ENCODE measurements around the gene MIB2.
A peak's percentile ranks its signal among the peaks of the same experiment; 100 is the strongest.

MIB2 gene

DNA sequence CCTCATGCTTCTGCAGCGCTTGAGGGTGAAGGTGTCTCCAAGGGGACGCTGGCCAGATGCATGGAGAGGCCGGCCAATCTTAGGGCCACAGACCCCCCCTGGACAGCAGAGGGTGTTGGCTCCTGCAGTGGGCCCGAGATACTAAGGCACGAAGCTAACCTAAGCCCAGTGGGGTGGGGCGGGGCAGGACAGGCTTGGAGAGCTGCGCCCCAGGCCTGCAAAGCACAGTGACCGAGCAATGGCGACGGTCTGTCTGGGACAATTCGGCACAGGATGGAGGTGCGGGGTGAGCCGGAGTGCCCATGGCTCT, 16.6 kb upstream of the MIB2 start:
- no peak for DNase-seq

DNA sequence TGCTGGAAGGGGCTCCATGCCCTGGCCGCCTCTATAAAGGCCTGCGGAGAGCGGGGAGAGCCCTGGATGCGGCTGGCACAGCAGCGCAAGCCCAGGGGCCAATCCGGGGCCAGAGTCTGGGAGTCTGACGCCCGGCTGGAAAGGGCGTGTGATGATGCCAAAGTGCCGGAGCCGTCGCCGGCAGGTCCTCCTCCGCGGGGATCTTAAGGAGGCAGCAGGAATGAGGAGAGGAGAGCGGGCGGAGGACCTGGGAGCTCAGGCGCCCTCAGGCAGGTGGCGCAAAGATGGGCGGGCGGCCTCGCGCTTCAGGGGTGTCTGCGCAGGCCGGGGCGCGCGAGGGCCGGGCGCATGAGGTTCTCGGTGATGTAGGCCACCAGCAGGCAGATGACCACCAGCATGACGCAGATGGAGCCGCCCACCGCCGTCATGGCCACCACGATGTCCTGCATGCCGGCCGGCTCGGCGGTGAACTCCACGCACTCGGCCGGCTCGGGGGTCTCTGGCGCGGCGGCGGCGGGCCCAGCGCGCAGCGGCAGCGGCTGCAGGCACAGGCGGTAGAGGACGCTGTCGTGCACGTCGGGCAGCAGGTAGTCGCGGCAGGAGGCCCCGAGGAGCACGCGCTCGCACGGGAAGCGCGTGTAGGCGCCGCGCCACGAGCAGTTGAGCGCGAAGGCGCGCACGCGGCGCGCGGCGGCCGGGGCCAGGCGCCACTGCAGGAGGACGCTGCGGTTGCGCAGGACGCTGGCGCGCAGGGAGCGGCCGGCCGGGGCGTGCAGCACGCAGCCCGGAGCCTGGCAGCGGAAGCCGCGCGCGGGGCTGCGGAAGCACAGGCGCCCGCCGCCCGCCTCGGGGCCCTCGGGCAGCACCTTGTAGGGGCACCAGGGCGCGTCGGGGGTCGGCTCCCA, 16.0 kb upstream of the MIB2 start:
- DNase-seq, result peak; percentile 46

DNA sequence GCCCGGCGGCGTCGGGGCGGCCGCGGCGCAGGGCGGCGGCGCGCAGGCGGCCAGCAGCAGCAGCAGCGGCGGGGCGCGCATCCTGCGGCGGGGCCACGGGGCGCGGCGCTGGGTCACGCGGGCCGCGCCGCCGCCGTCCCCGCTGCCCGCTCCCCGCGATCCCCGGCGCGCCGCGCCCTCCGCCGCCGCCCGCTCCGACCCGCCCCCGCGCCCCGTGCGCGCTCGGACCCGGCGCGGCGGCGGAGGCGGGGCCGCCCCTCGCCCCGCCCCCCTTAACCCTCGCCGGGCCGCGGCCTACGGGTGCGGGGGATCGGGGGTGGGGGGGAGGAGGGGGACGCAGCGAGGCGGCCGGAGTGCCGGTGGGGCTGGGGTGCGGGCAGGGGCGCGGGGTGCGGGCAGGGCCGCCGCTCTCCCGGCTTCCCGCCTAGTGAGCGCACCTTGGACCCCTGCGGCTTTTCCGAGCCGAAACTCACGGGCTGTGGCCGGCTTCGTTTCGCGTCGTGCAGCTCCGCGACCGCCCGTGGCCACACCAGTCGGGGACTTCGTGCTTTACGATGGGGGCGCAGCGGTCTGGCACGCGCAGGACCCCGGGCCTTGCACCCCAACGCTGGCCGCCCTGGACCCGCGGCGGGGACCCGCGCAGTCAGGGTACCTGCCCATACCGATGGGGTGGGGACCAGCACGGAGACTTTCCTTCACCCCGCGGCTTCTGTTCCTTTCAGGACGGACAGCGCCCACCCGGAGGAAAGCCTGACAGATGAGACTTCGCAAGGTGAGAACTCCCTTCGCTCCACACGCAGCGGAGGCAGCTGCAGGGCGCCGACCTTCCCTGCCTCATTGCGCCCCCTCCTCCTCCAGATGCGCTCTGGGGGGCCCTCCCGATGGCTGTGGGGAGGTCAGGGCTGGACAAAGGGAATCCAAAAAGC, 15.1 kb upstream of the MIB2 start, which contains the start of gene FNDC10:
Gene FNDC10, minus strand, starts transcription at position 201 of the 926 bp plus-strand sequence. Its CDS starts 120 bp downstream, at position 81.
- DNase-seq, result no peak

DNA sequence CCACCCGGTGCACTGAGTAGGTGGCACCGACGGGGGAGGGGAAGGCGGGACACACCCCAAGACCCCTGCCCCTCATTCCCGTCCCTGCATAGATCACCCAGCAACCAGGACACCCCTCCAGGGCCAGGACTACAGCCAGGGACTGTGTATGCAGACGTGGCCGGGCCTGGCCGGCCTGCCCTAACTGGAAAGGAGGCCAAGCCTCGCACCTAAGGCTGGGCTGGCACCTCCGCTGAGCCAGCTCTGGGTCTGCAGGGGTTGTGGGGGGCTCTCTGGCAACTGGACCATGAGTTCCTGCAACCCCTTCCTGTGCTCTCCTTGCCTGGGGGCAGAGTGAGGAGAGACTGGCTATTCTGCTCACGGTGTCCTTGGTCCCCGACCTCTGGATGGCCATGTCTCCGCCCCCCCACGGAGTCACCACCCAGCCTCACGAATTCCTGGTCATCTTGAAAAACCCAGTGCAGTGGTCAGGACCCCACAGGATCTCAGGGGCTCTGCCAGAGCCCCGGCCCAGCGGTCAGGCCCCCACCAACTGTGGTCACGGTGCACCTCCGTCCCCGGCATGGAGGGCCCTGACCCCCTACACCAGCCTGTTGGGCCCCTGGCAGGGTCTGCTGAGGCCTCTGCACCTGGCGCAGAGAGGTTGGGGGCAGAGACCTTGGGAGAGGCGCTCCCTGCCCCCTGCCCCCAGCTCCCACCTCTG, 14.3 kb upstream of the MIB2 start:
- no peak for DNase-seq

DNA sequence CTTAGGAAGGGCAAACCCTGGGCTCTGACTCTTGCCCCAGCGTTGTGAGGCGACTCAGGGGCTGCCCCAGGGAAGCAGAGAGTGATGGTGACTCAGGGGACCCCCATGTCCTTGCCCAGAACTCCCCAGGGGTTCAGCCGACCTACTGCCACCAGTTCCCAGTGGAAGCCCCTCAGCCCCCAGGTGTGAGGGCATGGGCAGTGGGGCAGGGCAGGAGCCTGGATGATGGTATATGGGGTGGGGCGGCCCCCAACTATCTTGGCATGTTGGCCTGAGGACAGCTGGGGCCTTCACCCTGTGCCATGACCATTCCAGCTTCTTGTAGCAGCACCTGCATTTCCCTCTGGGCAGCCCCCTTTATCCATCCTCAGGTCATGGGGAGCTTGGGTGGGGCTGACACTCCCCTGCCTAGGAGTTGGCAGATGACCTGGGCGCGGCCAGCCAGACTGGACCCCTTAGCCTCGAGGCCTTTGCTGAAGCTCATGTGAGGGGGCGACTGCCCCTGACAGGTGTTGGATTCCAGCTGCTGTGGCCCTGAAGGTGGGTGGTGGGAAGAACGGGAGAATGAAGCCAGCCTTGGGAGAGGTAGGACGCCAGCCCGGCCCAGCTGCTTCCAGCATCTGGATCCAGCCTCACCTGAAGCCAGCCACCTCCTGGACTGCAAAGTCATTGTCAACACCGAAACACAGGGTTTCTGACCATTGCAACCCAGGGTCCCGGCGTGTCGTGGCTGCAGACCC, 13.6 kb upstream of the MIB2 start:
- no peak for DNase-seq

DNA sequence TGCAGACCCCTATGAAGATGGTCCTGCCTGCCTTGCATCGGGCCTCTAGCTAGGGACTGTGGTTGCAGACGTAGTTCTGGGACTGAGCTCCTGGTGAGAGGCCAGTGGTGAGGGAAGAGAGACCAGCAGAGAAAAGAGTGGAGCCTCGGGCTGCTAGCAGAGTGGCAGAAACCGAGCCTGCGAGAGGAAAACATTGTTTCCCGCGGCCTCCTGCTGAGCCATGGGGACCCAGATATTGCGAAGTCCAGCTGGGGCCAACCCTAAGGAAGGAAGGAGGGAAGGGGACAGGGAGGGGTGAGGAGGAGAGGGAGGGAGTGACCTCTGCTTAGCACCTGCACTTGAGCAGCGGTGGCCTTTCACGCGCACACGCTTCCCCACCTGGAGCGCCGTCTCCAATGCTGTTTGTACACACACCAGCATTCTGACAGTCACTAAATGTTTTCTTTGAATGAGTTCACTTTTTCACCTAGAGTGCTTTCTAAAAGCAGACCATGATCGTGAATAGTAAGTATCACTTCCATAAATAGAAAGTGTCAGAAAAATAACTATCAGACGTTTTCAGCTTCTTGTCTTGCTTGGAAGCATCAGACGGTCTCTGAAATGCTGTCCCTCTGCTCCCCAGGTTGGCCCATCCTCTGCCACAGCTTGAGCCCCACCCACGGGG, 12.9 kb upstream of the MIB2 start:
- no peak for DNase-seq

DNA sequence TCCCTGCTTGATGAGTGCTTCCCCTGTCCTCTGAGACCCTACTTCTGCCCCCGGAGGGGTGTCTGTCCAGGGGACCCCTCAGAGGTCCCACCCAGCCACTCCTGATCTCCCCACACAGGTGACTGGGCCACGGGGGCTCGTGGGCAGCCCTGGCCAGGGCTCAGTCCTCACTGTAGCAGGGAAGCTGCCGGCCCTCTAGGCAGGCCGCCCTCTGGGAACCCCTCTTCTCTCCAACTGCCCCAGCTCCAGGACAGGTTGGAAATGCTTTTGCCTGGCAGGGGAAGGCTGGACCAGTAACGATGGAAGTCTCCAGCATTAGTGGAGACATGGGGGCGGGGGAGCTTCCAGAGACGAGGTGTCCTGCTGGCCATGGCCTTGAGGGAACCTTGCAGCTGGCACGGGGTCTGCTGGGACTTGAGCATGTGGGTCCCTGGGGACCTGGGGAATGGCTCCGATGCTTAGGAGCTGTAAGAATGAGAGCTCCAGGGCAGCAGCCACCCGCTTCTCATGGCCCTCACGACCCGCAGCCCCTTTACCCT, 12.3 kb upstream of the MIB2 start:
- DNase-seq, result no peak

DNA sequence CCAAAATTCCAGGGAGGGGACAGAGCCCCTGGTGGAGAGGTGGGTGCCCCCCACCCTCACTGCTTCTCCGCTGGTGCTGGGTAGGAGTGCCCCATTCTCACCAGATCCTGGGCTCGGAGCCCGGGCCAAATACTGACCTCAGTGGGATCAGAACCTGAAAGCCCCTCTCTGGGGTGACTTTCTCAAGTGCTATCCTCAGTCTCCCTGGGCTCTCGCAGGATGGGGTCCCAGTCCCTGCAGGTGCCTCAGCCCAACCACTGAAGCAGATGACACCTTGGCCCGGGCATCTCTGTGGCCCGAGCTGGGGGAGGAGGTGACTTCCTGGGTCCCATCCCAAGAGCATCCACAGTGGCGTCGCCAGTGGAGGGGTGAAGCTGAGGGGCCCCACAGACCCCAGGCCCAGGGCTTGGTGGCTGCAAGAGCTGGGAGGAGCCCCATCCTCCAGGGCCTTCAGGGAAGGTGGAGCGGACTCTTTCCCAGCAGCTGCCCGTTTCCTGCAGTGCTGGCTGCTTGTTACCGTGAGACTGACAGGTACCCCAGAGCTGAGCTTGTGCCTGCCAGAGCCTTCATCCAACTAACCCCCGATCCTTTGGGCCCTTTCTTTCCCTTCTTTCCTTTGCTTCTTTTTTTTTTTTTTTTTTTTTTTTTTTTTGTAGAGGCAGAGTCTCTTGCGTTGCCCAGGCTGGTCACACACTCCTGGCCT, 11.5 kb upstream of the MIB2 start:
- no peak for DNase-seq

DNA sequence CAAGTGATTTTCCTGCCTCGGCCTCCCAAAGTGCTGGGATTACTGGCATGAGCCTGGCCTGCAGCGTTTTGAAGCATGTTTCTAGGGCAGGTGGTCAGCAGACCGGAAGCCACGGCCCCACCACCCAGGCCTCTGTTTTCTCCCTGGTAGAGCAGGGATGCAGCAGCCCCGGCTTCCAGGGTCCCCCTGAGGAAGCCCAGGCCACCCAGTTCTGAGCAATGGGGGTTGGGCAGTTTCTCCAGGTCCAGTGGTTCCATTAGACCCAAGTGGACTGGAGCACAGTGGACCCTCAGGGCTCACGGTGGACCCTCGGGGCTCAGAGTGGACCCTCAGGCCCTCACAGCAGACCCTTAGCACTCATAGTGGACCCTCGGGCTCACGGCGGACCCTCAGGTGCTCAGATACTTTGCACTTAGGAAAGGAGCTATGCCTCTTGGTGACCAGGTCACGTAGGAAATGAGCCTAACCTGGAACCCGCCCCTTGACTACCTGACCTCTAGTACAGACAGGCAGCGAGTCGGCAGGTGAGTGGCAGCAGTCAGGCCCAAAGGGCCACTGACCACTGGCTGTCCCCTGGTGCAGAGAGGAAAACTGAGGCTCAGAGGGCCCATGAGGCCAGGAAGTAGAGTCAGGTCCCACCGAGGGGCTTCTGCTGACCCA, 10.8 kb upstream of the MIB2 start:
- DNase-seq, result no peak

DNA sequence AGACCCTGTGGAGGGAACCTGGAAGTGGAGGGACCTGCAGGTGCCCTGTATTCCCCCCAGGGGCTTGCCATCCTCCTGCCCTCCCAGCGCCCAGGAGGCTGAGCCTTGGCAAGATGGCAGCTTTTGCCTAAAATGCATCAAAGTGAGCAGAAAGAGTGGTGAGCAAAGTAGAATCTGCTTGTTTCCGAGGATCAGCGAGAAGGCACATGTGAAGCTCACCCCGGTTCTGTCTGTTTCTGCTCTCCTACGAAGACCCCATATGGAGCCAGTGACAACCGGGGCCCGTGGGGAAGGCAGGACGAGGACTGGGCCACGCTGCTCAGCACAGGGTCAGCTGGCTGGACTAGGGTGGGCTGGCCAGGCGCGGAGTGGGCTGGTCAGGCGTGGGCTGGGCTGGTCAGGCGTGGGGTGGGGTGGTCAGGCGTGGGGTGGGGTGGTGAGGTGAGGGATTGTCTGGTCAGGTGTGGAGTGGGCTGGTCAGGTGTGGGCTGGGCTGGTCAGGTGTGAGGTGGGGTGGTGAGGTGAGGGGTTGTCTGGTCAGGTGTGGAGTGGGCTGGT, 10.2 kb upstream of the MIB2 start:
- no peak for DNase-seq

DNA sequence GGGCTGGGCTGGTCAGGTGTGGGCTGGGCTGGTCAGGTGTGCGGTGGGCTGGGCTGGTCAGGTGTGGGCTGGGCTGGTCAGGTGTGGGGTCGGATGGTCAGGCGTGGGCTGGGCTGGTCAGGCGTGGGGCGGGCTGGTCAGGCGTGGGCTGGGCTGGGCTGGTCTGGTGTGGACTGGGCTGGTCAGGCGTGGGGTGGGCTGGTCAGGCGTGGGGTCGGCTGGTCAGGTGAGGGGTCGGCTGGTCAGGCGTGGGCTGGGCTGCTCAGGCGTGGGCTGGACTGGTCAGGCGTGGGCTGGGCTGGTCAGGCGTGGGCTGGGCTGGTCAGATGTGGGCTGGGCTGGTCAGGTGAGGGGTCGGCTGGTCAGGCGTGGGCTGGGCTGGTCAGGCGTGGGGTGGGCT, 9.6 kb upstream of the MIB2 start:
- no peak for DNase-seq

DNA sequence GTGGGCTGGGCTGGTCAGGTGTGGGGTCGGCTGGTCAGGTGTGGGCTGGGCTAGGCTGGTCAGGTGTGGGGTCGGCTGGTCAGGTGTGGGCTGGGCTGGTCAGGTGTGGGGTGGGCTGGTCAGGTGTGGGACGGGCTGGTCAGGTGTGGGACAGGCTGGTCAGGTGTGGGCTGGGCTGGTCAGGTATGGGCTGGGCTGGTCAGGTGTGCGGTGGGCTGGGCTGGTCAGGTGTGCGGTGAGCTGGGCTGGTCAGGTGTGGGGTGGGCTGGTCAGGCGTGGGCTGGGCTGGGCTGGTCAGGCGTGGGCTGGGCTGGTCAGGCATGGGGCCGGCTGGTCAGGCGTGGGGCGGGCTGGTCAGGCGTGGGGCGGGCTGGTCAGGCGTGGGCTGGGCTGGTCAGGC, 9.1 kb upstream of the MIB2 start:
- DNase-seq, result no peak

DNA sequence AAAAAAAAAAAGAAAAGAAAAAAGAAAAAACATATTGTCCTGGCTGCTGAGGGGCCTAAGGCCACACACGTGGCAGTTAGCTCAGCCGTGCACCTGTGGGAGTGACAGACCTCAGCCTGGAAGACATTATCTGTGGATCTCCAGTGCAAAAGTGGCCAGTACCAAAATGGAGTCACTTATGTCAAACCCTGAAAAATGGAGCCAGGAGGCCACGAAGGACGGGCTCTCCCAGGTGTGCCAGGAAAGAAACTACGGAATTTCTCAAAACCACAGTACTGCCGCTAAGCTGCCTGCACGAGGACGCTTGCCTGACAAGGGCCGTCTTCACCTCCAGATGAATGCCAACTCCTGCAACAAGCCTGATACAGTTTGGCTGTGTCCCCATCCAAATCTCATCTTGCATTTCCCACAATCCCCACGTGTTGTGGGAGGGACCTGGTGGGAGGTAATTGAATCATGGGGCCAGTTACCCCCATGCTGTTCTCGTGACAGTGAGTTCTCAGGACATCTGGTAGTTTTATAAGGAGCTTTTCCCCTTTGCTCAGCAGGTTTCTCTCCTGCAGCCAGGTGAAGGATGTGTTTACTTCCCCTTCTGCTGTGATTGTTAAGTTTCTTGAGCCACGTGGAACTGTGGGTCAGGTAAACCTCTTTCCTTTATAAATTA, 5.3 kb upstream of the MIB2 start:
- DNase-seq, result no peak

DNA sequence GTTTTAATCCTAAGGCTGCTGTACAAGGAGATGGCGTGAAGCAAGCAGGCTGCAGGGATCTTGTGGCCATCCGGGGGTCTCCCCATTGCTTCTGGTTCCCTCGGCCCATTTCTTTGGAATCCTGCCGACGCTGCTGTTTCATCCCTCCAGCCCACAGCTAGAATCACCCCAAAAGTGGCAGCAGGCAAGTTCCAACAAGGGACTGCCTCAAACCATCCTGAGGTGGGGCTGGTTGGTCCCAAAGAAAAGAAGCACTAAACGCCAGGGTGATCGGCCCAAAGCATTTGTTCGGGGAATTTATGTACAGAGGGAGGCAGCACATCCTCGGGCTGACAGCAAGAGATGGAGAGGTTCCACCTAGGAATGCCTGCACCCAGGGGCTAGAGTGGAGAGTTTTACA, 4.5 kb upstream of the MIB2 start:
- DNase-seq, result no peak

DNA sequence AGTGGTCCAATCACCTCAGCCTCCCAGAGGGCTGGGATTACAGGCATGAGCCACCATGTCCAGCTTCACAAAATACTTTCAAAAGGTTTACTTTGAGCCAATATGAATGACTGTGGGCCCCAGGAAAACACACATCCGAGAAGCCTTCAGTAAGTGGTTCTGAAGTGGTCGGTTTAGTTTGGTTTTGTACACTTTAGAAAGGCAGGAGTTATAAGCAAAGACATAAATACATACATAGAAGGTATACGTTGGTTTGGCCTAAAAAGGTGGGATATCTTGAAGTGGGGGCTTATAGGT, 3.2 kb upstream of the MIB2 start:
- DNase-seq, result no peak

DNA sequence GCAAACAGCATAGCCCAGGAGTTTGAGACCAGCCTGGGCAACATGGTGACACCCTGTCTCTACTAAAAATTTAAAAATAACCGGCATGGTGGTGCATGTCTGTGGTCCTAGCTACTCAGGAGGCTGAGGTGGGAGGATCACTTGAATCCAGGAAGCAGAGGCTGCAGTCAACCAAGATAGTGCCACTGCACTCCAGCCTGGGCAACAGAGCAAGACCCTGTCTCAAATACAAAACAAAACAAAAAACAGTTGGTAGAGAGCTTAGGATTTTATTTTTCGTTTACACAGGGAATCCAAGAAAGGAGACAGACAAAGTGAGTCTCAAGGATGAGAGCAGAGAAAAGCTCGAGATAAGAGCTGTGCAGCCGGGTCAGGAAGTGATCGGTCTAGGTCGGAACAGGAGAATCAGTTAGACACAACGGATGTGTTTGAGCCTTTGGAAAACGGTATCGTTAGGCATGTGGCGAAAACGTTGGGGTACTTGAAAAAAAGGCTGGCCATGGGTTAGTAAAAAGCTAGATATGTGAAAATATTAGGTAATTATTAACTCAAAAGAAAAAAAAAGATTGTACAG, 1.7 kb upstream of the MIB2 start:
- DNase-seq, result no peak

DNA sequence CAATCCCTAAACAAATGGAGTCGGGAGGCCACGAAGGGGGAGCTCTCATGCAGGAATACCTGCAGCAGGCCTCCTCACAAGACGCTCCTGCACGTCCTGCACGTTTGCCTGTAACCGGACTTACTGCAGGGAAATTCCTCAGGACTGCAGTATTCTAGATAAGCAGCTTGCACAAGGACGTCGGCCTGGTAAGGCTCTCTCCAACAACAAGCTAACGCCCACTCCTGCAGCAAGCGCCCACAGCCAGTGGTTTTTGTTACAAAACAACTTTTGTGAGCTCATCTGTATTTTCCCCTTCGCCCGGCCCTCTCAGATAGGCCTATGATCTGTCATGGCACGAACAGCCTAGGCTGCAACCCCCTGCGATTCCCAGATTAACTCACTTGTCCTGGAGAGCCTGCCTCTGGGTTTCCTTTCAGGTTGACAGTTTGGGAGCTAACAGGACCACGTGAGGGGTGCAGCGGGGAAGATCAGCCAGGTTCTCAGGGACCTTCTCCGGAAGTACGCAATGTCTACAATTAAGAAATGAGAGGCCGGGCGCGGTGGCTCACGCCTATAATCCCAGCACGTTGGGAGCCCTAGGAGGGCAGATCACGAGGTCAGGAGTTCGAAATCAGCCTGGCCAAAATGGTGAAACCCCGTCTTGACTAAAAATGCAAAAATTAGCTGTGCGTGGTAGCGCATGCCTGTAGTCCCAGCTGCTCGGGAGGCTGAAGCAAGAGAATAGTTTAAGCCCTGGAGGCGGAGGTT, 921 bp upstream of the MIB2 start:
- DNase-seq, result peak; percentile 71

DNA sequence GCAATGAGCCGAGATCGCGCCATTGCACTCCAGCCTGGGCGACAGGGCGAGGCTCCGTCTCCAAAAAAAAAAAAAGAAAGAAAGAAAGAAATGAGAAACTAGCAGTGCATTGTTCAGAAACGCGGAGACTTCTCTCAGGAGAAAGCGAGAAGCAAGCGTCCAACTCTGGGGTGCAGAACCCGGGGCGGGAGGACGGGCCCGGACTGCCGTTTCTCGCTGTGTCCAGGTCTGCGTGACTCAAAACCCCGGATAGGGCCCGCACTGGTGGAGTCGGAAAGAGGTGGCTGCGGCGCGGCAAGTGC, 395 bp upstream of the MIB2 start:
- DNase-seq, result no peak

All from activated CD4-positive, alpha-beta T cell treated with anti-CD3 and anti-CD28 coated beads for 48 hours (primary cell).